AG20443 (cell line): ENCODE measurements around the gene KPNA1.

Experiments
- DNase-seq: peaks from one replicate; pipeline ENCODE4 v3.0.0; 2012; ENCODE audit warnings: low spot score, mixed read lengths

KPNA1 gene

GRCh38 chr3:122514123-122515019, at the start of gene KPNA1:
TSS of gene KPNA1 (minus strand) at chr3:122514939. CDS start at chr3:122496565, 18,374 bp downstream.
- DNase-seq = peak; percentile 99

- peak; percentile 96 for DNase-seq
Observed at GRCh38 chr3:122564155-122564912, 49.6 kb upstream of the KPNA1 start, which contains the start of the genes DTX3L and PARP9. TSS of gene DTX3L (plus strand) at chr3:122564338. CDS start at chr3:122564427, 89 bp downstream. TSS of gene PARP9 (minus strand) at chr3:122564300. CDS start at chr3:122559620, 4,680 bp downstream.

- peak; percentile 28 for DNase-seq
Observed at GRCh38 chr3:122563717-122564025, 48.9 kb upstream of the KPNA1 start.

GRCh38 chr3:122562923-122563716, 48.4 kb upstream of the KPNA1 start:
- DNase-seq = no peak

- DNase-seq = peak; percentile 62
Observed at GRCh38 chr3:122560680-122561079, 45.9 kb upstream of the KPNA1 start.

GRCh38 chr3:122559906-122560305, 45.2 kb upstream of the KPNA1 start:
- no peak for DNase-seq

GRCh38 chr3:122558605-122559004, 43.9 kb upstream of the KPNA1 start:
- no peak for DNase-seq

GRCh38 chr3:122557356-122557755, 42.6 kb upstream of the KPNA1 start:
- no peak for DNase-seq

GRCh38 chr3:122555275-122556071, 40.7 kb upstream of the KPNA1 start:
- DNase-seq = peak; percentile 41

GRCh38 chr3:122553171-122553570, 38.4 kb upstream of the KPNA1 start:
- no peak for DNase-seq

GRCh38 chr3:122548619-122549018, 33.9 kb upstream of the KPNA1 start:
- no peak for DNase-seq

- no peak for DNase-seq
Observed at GRCh38 chr3:122548076-122548475, 33.3 kb upstream of the KPNA1 start.

GRCh38 chr3:122546151-122546550, 31.4 kb upstream of the KPNA1 start:
- no peak for DNase-seq

- DNase-seq = no peak
Observed at GRCh38 chr3:122538956-122539490, 24.3 kb upstream of the KPNA1 start.

- DNase-seq = no peak
Observed at GRCh38 chr3:122536632-122537001, 21.9 kb upstream of the KPNA1 start.

GRCh38 chr3:122535964-122536631, 21.4 kb upstream of the KPNA1 start:
- DNase-seq = no peak

- DNase-seq = peak; percentile 83
Observed at GRCh38 chr3:122533931-122534334, 19.2 kb upstream of the KPNA1 start.

- DNase-seq = no peak
Observed at GRCh38 chr3:122533480-122533879, 18.7 kb upstream of the KPNA1 start.

GRCh38 chr3:122530164-122530563, 15.4 kb upstream of the KPNA1 start:
- no peak for DNase-seq

GRCh38 chr3:122523317-122523716, 8.6 kb upstream of the KPNA1 start:
- no peak for DNase-seq

GRCh38 chr3:122520861-122521260, 6.1 kb upstream of the KPNA1 start:
- no peak for DNase-seq
